Heart right ventricle (tissue), 16 donors: Measurements from ENCODE around the gene TNRC6A. TPM values are rescaled to one million over a fixed set of nuclear protein-coding genes. Genes with fewer than 3 reads are reported as not detected.

Experiments
- ATAC-seq, 8 donors: fragments of 200-7000 bp; cut with Tn5 transposase; one replicate each; pipeline ENCODE4 v1.9.1; 2020; ENCODE audit warnings: mild to moderate bottlenecking in 8 of 8, moderate library complexity in 8 of 8, moderate number of reproducible peaks in 1 of 8
- DNase-seq, 2 donors: peaks; one replicate each; pipeline ENCODE4 v3.0.0-alpha.2; 2020
- H3K27ac ChIP-seq, 10 donors: fragments of 200-600 bp; sonication (generic) in 2 of 10; one replicate each; pipeline versions ENCODE4 v1.5.0 to v1.8.0; 2020 to 2022; ENCODE audit warnings: mild to moderate bottlenecking in 3 of 10
- H3K27me3 ChIP-seq, 7 donors: fragments of 200-600 bp; one replicate each; pipeline ENCODE4 v1.8.0; 2021 to 2022; ENCODE audit warnings: mild to moderate bottlenecking in 2 of 7
- H3K36me3 ChIP-seq, 9 donors: fragments of 200-600 bp; sonication (generic) in 1 of 9; one replicate each; pipeline versions ENCODE4 v1.5.0 to v1.8.0; 2020 to 2022; ENCODE audit warnings: mild to moderate bottlenecking in 2 of 9
- H3K4me1 ChIP-seq, 9 donors: fragments of 200-600 bp; sonication (generic) in 1 of 9; one replicate each; pipeline versions ENCODE4 v1.5.0 to v1.8.0; 2020 to 2022; ENCODE audit warnings: mild to moderate bottlenecking in 4 of 9
- H3K4me3 ChIP-seq, 10 donors: fragments of 200-600 bp; sonication (generic) in 2 of 10; one replicate each; pipeline versions ENCODE4 v1.5.0 to v1.8.0; 2020 to 2022; ENCODE audit warnings: mild to moderate bottlenecking in 7 of 10, moderate library complexity in 2 of 10
- H3K9me3 ChIP-seq, 11 donors: fragments of 200-600 bp in 10 of 11; sonication (generic) in 2 of 11; one replicate each; pipeline versions ENCODE4 v1.5.0 to v1.8.0; 2013 to 2022; ENCODE audit warnings: mild to moderate bottlenecking in 2 of 11, control low read depth in 1 of 11, moderate library complexity in 1 of 11
- WGBS, 2 donors: extraction: QIAGEN DNeasy Blood & Tissue Kit; methylation state at CpG; one replicate each; pipeline ENCODE4 v1.1.7; 2013; ENCODE audit warnings: inconsistent platforms in 1 of 2; 5-methylcytosine and 5-hydroxymethylcytosine counted together
- intact Hi-C, 10 donors: fragments of 100-400 bp; cut with DNase I; formaldehyde crosslinking; loops; one replicate each; pipeline versions ENCODE4 v1.11.1 to v1.14.2; 2022
- polyA plus RNA-seq, 2 donors: library from polyadenylated mRNA; stranded (reverse); fragments of 200-250 nt; gene quantifications; one replicate each; pipeline ENCODE4 v1.2.3, GENCODE V29; 2013
- total RNA-seq, 10 donors: library from RNA; stranded (reverse); fragmentation: NEBNext Ultra II Directional in 3 of 10; extraction: Animal tissue kit (Norgen Biotek cat#: 25700) in 3 of 10; gene quantifications; one replicate each; pipeline versions ENCODE4 v1.2.1 to v1.2.4, GENCODE V29; 2021 to 2023
- TF ChIP-seq, protein P1 (sequence below), 9 donors: fragments of 200-600 bp; sonication (generic) in 2 of 9; IDR thresholded peaks; one replicate each; pipeline versions ENCODE4 v1.5.0 to v1.8.0; 2021 to 2022; ENCODE audit warnings: antibody characterized with exemption in 9 of 9, mild to moderate bottlenecking in 5 of 9, moderate library complexity in 1 of 9
- donor health status: Arrhythmogenic right ventricular cardiomyopathy.
- donor health status: ischemic (EF 13 %, LVEDD 7.1; RV severe dilation, severe dysfunction).
- donor health status: healthy with polysubstance abuse.
- donor health status: DM: no; HTN: yes; CAD: no.
- donor health status: DM: no; HTN: no; CAD: no.
- donor health status: ischemic (EF 25% LVEDD 6.9; RV normal size, moderate dysfunction).
- donor health status: ischemic (EF 25% LVEDD 5.7; RV mildly dilated, moderate dysfunction).
- donor health status: healthy.
- donor health status: DM: yes; HTN: yes; CAD: no.
- donor health status: Ischemic cardiomyopathy.
- donor health status: ischemic (EF 35%, LVEDD 5.7; RV mildly dilated, moderate dysfunction).
- donor health status: nonischemic (EF 11% LVEDD 7.7; RV severe dilation, severe dysfunction).
- donor health status: DM: yes; HTN: yes; CAD: no.
- donor health status: PGD.
- donor health status: ischemic (EF 29% LVEDD 5.4; RV normal size, mild dysfunction).
- donor health status: nonischemic (EF 23%, LVEDD 6.1; RV moderate dilation, normal function).

The TNRC6A gene
- total and polyA plus RNA-seq, 12 donors: 8.3 to 51.4 (median 36.5) TPM

DNA sequence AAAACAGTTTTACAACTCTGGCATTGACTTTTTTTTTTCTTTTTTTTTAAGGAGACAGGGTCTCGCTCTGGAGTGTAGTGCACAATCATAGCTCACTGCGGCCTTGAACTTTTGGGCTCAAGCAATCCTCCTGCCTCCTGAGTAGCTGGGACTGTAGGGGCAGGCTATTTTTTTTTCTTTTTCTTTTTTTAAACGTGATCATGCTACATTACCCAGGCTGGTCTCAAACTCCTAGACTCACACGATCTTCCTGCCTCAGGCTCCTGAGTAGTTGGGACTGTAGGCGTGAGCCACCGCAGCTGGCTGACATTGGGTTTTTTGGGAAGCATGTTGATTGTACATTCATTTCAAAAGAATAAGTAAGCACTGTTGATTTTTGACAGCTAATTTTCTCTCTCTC lies 32.1 kb downstream of the TNRC6A start:
- Histone ChIP-seq H3K4me3 (no peak overlapping the region), H3K4me1 (peaks cover 4 to 80% (median 43%) of the 10 kb centered on the region in 9 donors), H3K27me3 (no peaks in the 10 kb centered on the region), H3K36me3 (peaks cover 0 to 72% (median 5%) of the 10 kb centered on the region in 9 donors), H3K9me3 (no peaks in the 10 kb centered on the region), H3K27ac (peak overlapping the region in 1 of 10 donors; percentile 23)
- TF ChIP-seq, protein P1, sequence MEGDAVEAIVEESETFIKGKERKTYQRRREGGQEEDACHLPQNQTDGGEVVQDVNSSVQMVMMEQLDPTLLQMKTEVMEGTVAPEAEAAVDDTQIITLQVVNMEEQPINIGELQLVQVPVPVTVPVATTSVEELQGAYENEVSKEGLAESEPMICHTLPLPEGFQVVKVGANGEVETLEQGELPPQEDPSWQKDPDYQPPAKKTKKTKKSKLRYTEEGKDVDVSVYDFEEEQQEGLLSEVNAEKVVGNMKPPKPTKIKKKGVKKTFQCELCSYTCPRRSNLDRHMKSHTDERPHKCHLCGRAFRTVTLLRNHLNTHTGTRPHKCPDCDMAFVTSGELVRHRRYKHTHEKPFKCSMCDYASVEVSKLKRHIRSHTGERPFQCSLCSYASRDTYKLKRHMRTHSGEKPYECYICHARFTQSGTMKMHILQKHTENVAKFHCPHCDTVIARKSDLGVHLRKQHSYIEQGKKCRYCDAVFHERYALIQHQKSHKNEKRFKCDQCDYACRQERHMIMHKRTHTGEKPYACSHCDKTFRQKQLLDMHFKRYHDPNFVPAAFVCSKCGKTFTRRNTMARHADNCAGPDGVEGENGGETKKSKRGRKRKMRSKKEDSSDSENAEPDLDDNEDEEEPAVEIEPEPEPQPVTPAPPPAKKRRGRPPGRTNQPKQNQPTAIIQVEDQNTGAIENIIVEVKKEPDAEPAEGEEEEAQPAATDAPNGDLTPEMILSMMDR (IDR thresholded peaks at IDR 0.05): no peak
- intact Hi-C loops: no loop called here
- ATAC-seq: peak in 1 of 8 donors; percentile 31
- no peak for DNase-seq
- WGBS, 2 donors: 58 to 63% methylated on average over 6 of the region's 6 CpGs

DNA sequence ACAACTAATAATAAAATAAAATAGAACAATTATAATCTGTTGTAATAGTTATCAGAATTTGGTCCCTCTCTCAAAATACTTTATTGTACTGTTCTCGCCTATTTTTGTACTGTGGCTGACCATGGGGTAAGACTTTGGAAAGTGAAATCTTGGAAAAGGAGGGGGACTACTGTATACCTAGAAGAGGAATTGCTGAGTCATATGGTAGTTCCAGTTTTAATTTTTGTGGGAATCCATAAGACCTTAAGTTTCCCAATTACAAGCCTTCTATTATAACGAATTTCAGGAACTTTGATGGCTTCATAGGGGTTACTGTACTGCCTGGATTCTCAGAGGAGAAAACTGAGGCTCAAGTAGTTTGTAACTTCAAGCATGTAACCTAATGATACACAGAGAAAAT lies 35.5 kb downstream of the TNRC6A start:
- DNase-seq: no peak
- Histone ChIP-seq H3K36me3 (peaks cover 0 to 64% (median 5%) of the 10 kb centered on the region in 9 donors), H3K9me3 (no peaks in the 10 kb centered on the region), H3K4me3 (no peak overlapping the region), H3K27me3 (no peaks in the 10 kb centered on the region), H3K4me1 (peaks cover 4 to 70% (median 38%) of the 10 kb centered on the region in 9 donors), H3K27ac (peak overlapping the region in 2 of 10 donors; percentile 1 to 15)
- intact Hi-C loops: no loop called here
- WGBS, 2 donors: 93% methylated on average over 2 of the region's 2 CpGs
- ATAC-seq: no peak
- TF ChIP-seq, protein P1 (IDR thresholded peaks at IDR 0.05): no peak

DNA sequence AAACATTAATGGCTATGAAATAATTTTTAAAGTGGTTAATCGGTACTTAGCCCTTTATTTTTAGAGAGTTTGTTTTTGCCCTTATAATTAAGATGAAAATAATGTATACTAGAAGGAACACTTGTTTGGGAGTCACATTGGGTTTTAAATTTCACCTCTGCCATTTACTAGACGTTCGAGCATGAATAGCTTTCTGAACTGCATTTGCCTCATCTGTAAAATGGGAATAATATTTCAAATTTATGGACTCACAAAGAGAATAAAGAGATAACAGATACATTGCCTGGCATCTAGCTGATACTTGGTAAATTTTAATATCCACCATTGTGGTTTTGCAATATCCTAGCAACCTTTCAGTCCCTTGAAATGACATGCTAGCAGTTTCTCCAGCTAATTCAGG lies 36.6 kb downstream of the TNRC6A start:
- no peaks in the 10 kb centered on the region for H3K9me3 ChIP-seq
- H3K4me3 ChIP-seq: no peak overlapping the region
- peaks cover 4 to 74% (median 42%) of the 10 kb centered on the region in 9 donors for H3K4me1 ChIP-seq
- DNase-seq (no peak), ATAC-seq (no peak)
- TF ChIP-seq, protein P1 (IDR thresholded peaks at IDR 0.05): no peak
- peak overlapping the region in 1 of 10 donors; percentile 19 for H3K27ac ChIP-seq
- intact Hi-C loops: no loop called here
- H3K27me3 ChIP-seq: no peaks in the 10 kb centered on the region
- peaks cover 0 to 63% (median 5%) of the 10 kb centered on the region in 9 donors for H3K36me3 ChIP-seq
- 84 to 88% methylated on average over 3 of the region's 3 CpGs for WGBS, 2 donors

DNA sequence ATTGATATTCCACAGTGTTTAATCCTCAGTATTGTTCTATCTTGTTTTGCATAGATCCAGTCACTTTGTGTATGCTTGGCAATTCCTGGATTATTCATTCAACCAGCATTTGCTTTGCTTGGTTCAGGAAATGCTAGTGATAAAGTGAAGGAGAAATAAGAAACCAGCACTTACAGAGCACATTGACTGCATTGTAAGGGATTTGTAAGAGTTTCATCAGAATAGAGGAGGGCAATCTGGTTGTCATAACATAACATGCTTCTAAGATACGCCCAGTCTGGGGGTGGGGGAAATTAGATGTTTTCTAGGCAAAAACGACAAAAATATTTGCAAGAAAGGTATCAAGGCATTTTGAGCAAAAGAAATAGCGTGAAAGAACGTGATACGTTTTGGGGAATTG lies 40.4 kb downstream of the TNRC6A start:
- H3K9me3 ChIP-seq: peaks cover 0 to 5% (median 0%) of the 10 kb centered on the region in 11 donors
- no peak for DNase-seq
- intact Hi-C loops: no loop called here
- H3K27ac ChIP-seq: no peak overlapping the region
- H3K36me3 ChIP-seq: peaks cover 0 to 49% (median 4%) of the 10 kb centered on the region in 9 donors
- no peak for ATAC-seq
- H3K4me1 ChIP-seq: peaks cover 0 to 49% (median 15%) of the 10 kb centered on the region in 9 donors
- H3K4me3 ChIP-seq: no peak overlapping the region
- no peaks in the 10 kb centered on the region for H3K27me3 ChIP-seq
- 90 to 95% methylated on average over 5 of the region's 5 CpGs for WGBS, 2 donors
- TF ChIP-seq, protein P1 (IDR thresholded peaks at IDR 0.05): no peak
